GM12865 (cell line): ENCODE measurements around the gene PKNOX1.
"Not testable (repeated sequence)": the region's sequence is repeated elsewhere in the genome, so short reads cannot be mapped to it uniquely, and the experiment has no call there.

Experiments used
- DNase-seq: peaks from one replicate; pipeline ENCODE4 v3.0.0; 2010; ENCODE audit warnings: low read depth
- H3K4me3 ChIP-seq: 2 replicates; pipeline ENCODE4 v1.5.1; 2011; ENCODE audit warnings: mild to moderate bottlenecking, low read depth, low read length, control low read depth
- CTCF ChIP-seq: IDR thresholded peaks from 2 replicates; pipeline ENCODE4 v1.5.1; 2011; ENCODE audit warnings: low read length, control low read depth, low read depth, inconsistent platforms; ENCODE audit not compliant: insufficient read depth; ENCODE audit errors: missing control alignments

Gene PKNOX1

GRCh38 chr21:43034826-43035225, 60.5 kb downstream of the PKNOX1 start:
- no peak for DNase-seq
- no peak for TF ChIP-seq CTCF
- no peak overlapping the region for H3K4me3 ChIP-seq

DNA sequence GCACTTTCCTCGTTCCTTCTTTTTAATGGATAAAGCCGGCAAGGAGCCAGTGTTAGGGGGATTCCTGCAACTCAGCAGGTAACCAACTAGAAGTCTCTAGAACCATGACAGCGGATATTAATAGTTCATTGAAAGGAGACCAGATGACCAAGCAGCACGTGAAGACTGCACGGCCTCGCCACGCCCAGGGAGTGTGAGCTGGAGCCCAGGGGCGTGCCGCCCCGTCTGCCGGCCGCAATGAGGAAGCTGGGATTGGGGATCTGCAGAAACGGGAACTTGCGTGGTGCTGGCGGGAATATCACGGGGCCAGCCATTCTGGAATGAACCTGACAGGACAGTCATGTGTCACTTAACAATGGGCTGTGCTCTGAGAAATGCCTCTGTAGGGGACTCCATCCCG, 62.5 kb downstream of the PKNOX1 start:
- not testable (repeated sequence) for H3K4me3 ChIP-seq, DNase-seq

GRCh38 chr21:43037918-43038658, 63.7 kb downstream of the PKNOX1 start:
- H3K4me3 ChIP-seq, DNase-seq: not testable (repeated sequence)

- not testable (repeated sequence) for H3K4me3 ChIP-seq, DNase-seq
These were observed 64.3 kb downstream of the PKNOX1 start for GRCh38 chr21:43038659-43039044.

DNA sequence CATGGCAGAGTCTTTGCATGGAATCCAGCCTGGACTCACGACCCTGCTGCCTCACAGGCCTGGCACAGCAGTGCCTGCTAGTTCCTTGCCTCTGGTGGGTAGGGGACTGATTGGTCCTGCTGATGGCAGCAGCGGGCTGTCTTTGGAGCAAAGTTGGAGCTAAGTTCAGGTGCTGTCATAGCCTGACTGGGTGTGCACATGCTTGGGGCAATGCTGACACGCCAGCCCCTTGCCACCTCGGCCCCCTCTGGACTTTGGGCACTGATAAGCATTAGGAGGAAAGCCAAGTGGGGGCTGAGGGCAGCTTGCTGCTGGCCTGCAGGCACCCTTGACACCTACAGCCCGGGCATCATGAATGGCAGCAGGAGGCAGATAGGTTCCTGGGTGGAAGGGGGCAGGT, 67.8 kb downstream of the PKNOX1 start:
- not testable (repeated sequence) for H3K4me3 ChIP-seq, DNase-seq

DNA sequence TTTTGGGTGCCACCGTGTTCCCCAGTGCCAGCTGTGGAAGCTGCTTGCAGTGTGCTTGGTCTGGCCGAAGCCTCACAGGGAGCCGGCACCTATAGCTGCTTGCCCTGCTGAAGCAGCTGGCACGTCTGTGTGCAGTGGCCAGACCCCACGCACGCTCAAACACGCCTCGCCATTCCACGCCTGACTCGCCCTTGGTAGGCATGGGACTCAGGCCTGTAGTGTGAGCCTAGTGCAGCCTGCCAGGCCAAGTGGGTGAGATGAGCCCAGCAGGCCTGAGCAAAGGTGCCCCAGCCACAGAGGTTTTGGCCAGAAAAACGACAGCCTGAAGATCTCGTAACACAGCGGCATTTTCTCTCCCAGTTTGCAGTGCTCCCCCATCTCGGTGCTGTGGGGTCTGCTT, 68.9 kb downstream of the PKNOX1 start:
- DNase-seq, H3K4me3 ChIP-seq: not testable (repeated sequence)

GRCh38 chr21:43044547-43044946, 70.2 kb downstream of the PKNOX1 start:
- DNase-seq, H3K4me3 ChIP-seq: not testable (repeated sequence)

- DNase-seq, H3K4me3 ChIP-seq: not testable (repeated sequence)
These were observed 71.0 kb downstream of the PKNOX1 start for GRCh38 chr21:43045165-43045875.

GRCh38 chr21:43045876-43046821, 71.8 kb downstream of the PKNOX1 start:
- H3K4me3 ChIP-seq, DNase-seq: not testable (repeated sequence)

DNA sequence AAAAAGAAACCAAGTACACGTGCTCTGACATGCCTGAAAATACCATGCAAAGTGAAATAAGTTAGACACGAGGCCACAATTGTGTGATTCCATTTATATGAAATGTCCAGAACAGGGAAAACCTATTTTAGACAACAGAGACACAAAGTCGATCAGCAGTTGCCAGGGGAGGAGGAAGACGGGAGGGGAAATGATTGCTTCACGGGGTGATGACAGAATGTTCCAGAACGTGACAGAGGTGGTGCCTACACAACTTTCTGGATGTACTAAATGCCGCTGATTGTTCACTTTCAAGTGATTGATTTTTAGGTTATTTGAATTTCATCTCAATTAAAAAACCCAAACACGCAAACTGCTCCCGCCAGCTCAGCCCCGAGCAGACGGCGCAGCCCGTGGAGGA, 78.8 kb downstream of the PKNOX1 start:
- not testable (repeated sequence) for DNase-seq, H3K4me3 ChIP-seq

GRCh38 chr21:43062955-43063664, 88.7 kb downstream of the PKNOX1 start:
- not testable (repeated sequence) for H3K4me3 ChIP-seq, DNase-seq

DNA sequence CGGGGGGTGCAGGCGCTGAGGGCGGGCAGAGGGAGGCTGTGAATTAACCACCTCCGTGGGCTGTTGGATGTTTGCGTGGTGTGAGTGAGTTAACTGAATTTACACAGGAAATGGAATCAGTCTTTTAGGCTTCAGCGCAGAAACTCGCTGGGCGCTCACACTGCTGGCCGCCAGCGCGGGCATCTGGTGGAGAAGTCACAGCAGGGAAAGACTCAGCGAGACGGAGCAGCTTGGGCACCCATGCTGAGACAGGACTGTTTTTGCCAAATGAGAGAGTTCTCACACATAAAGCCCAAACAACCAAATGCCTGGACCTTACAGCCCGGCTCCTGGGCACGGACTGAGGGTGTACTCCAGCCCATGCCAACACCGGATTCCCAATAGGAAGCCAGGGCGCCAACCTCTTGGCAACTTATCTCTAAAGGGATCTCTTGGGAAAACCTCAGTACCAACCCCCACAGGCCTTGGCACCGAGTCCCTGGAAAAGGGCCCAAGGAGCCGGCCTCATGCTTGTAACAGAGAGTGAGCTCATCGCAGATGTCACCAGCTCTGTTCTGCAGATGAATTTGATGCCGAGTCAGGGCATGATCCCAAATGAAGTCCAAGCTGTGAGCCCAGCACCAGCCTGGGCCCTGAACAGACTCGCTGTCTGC, 90.0 kb downstream of the PKNOX1 start:
- H3K4me3 ChIP-seq, DNase-seq: not testable (repeated sequence)

- not testable (repeated sequence) for DNase-seq, H3K4me3 ChIP-seq
These were observed 91.6 kb downstream of the PKNOX1 start for GRCh38 chr21:43065991-43066390.

DNA sequence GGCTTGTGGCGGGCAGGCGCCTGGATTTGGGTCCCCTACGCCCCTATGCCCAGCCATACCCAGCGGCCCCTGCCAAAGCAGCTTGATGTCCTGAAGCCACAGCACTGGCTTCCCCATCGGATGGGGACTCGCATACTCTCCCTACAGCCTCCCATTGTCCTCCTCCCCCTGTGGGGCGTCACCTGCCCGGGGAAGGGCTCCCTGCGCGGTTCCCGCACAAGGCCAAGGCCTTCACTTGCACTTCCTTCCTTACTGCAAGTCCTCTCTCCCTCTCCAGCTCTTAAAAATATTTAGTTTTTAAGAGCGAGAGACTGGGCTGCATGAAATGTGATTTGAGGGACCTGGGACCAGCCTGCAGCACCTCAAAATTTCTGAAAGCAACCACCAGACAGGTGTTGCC, 92.3 kb downstream of the PKNOX1 start:
- not testable (repeated sequence) for H3K4me3 ChIP-seq, DNase-seq

DNA sequence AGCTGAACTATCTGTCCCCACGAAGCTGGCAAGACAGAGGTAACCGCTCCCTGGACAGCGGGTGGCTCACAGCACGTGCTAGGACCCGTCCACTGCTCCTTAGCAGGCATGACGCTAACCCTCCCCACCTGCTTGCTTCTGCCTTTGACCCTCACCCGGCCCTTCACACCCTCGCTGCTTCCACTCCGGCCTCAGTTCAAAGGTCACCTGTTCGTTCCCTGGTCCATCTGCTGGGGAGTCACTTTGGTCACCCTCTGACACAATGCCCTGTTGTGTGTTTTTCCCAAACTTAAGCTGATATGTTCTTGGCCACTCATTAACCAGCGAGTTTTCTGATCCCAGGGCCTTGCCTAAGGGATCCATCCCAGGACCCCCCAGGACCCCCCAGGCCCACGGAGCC, 93.7 kb downstream of the PKNOX1 start:
- not testable (repeated sequence) for H3K4me3 ChIP-seq, DNase-seq

GRCh38 chr21:43069682-43070081, 95.3 kb downstream of the PKNOX1 start:
- not testable (repeated sequence) for H3K4me3 ChIP-seq, DNase-seq

DNA sequence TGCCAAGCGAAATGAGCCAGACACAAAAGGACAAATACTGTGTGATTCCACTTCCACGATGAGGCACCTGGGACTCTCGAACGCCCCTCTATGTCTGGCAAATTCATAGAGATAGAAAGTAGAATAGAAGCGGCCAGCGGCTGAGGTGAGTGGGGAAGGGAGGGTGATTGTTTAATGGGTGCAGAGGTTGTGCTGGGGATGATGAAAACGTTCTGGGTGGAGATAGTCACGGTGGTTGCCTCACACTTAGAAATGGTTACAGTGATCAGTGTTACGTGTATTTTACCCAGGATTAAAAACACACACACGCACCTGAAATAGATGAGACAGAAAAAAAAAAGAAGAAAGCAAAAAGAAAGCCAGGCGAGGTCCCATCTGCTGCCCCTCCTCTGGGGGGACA, 98.4 kb downstream of the PKNOX1 start:
- not testable (repeated sequence) for H3K4me3 ChIP-seq, DNase-seq
